ENCODE measurements around the gene RPP38. TPM values are rescaled to one million over a fixed set of nuclear protein-coding genes. Genes with fewer than 3 reads are reported as not detected.

The RPP38 gene, protein sequence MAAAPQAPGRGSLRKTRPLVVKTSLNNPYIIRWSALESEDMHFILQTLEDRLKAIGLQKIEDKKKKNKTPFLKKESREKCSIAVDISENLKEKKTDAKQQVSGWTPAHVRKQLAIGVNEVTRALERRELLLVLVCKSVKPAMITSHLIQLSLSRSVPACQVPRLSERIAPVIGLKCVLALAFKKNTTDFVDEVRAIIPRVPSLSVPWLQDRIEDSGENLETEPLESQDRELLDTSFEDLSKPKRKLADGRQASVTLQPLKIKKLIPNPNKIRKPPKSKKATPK
- total RNA-seq (2016; rRNA removed; fragmentation: Illumina TruSeq; extraction: Trizol): 16.4 and 17.7 TPM in 2 replicates
- 10.8 and 11.2 TPM in 2 replicates for total RNA-seq (2016; cell fraction: cytosol; rRNA removed; fragmentation: Illumina TruSeq; extraction: Trizol; ENCODE audit: low read depth)
- total RNA-seq (2016; cell fraction: insoluble cytoplasmic fraction; rRNA removed; fragmentation: Illumina TruSeq; extraction: Trizol): 15.4 and 17.2 TPM in 2 replicates
- total RNA-seq (2016; cell fraction: membrane; rRNA removed; fragmentation: Illumina TruSeq; extraction: Trizol): 14.8 and 16.0 TPM in 2 replicates
- total RNA-seq (2016; cell fraction: nucleus; rRNA removed; fragmentation: Illumina TruSeq; extraction: Trizol): 9.0 and 9.2 TPM in 2 replicates
- polyA plus RNA-seq (2011; rRNA removed): 11.7 TPM in 2 replicates
- 10.2 and 13.0 TPM in 2 replicates for polyA plus RNA-seq (2011; cell fraction: cytosol; rRNA removed)
- polyA plus RNA-seq (2011; cell fraction: nucleus; rRNA removed): 4.3 and 6.1 TPM in 2 replicates
- polyA plus RNA-seq (2012): 10.0 and 11.5 TPM in 2 replicates
- polyA plus RNA-seq (2016; cell fraction: cytosol; fragmentation: Illumina TruSeq; extraction: Trizol; ENCODE audit: low read depth): 8.4 and 12.5 TPM in 2 replicates
- polyA plus RNA-seq (2016; cell fraction: insoluble cytoplasmic fraction; fragmentation: Illumina TruSeq; extraction: Trizol; ENCODE audit: low read depth): 19.6 and 21.6 TPM in 2 replicates
- polyA plus RNA-seq (2016; cell fraction: membrane; fragmentation: Illumina TruSeq; extraction: Trizol; ENCODE audit: low read depth): 12.4 and 12.7 TPM in 2 replicates
- 17.0 and 18.6 TPM in 2 replicates for polyA plus RNA-seq (2016; cell fraction: nucleus; fragmentation: Illumina TruSeq; extraction: Trizol; ENCODE audit: insufficient read depth, low read depth)
- 7.3 and 14.4 TPM in 2 replicates for polyA minus RNA-seq (2011; rRNA and poly(A)+ RNA removed; ENCODE audit: low replicate concordance)
- polyA minus RNA-seq (2011; cell fraction: cytosol; rRNA and poly(A)+ RNA removed): 4.8 and 6.3 TPM in 2 replicates
- 4.1 and 5.8 TPM in 2 replicates for polyA minus RNA-seq (2011; cell fraction: nucleus; rRNA and poly(A)+ RNA removed)
- Bru-seq, nascent RNA: percentile 72 among the genes with signal in this experiment
- BruChase-seq, experiment 1, labeled RNA remaining after a 6-hour chase: percentile 46 among the genes with signal in this experiment
- BruChase-seq, experiment 2, labeled RNA remaining after a 2-hour chase: percentile 57 among the genes with signal in this experiment
- long read RNA-seq, experiment 1, transcript RPP38-204 (3 exons, 1,296 nt): minor isoform, 8 of 33 reads
- long read RNA-seq, experiment 1, transcript RPP38-207 (2 exons, 1,537 nt): minor isoform, 9 of 33 reads
- long read RNA-seq, experiment 1, transcript RPP38-201 (3 exons, 1,457 nt): major isoform, 10 of 33 reads
- long read RNA-seq, experiment 1, partial matches to known transcripts: 1 of 33 reads
- long read RNA-seq, experiment 1, other reads (novel, unspliced or antisense): 2 of 33 reads
- long read RNA-seq, experiment 2, transcript RPP38-204 (3 exons, 1,296 nt): minor isoform, 5 of 35 reads
- long read RNA-seq, experiment 2, transcript RPP38-203 (2 exons, 1,030 nt): minor isoform, 7 of 35 reads
- long read RNA-seq, experiment 2, transcript RPP38-207 (2 exons, 1,537 nt): major isoform, 8 of 35 reads
- long read RNA-seq, experiment 2, transcript RPP38-201 (3 exons, 1,457 nt): minor isoform, 5 of 35 reads
- long read RNA-seq, experiment 2, partial matches to known transcripts: 5 of 35 reads
- long read RNA-seq, experiment 2, other reads (novel, unspliced or antisense): 5 of 35 reads

DNA sequence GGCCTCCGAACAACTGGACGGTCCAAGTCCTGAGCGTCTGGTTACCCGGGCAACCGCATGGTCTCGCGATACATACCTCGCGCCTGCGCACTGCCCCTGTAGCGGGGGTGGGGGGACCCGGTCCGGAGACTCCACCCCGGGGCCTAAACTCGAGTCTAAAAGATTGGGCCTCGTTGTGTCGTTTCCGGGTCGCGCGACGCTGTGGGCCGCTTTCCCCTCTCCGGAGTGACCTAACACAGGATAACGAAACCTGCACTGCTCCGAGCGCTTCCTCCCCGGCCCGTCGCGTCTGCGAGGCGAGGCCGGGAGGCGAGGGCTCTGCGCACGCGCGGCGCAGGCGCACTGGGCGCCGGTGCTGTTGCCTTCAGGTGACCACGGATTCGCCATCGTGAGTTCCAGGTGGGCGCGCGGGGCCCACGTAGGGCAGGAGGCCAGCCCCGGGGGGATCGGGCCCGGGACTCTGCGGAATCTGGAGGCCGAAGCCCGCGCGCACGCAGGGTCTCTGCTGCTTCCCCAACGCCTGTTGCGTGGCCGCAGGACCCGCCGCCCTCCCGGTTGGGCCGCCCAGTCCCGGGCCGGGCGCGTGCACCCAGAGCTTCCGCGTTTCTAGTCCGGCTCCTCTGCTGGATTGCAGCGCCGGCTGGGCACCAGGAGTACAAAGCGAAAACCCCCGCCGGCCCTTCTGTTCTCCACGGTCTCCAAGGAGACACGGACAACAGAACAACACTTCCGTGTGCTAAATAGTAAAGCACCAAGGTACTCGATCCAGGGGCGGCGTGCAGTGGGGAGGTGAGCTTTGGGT, at the start of gene RPP38:
Gene RPP38 (plus strand): TSS at position 345 of the 802 bp plus-strand sequence. CDS start 5,960 bp downstream, outside the sequence.
- peak within 1 kb of the TSS; percentile 97 for H3K27ac ChIP-seq (ENCODE audit: extremely low read length, insufficient read depth, low read length)
- H4K20me1 ChIP-seq (ENCODE audit: insufficient read depth, low read length): no peaks in the 10 kb centered on the region
- WGBS (ENCODE audit: low lambda C conversion rate): 3% methylated on average over 12 of the region's 84 CpGs
- H2AFZ ChIP-seq (ENCODE audit: low read length): peak within 1 kb of the TSS; percentile 85
- DNase-seq (ENCODE audit: low spot score) (peak; percentile 92), FAIRE-seq (peak; percentile 58), ATAC-seq (peak; percentile 89)
- ChIA-PET CTCF (ENCODE audit: low intra/inter-chr PET ratio, low total read pairs) (no interaction called here), POLR2A (interaction anchor here (0.6 to 1.7 kb wide), 5 partner anchors 9 to 138 kb away, joined by 3 to 10 read pairs (median 4); partner anchors contain the start of gene MEIG1)
- peaks cover 28% of the 10 kb centered on the region for H3K4me1 ChIP-seq (ENCODE audit: insufficient read depth, low read length)
- H3K4me2 ChIP-seq (ENCODE audit: low read depth, low read length): peak within 1 kb of the TSS; percentile 99
- H3K9ac ChIP-seq (ENCODE audit: insufficient read depth, low read depth, low read length): peak within 1 kb of the TSS; percentile 97
- H3K9me3 ChIP-seq (ENCODE audit: low read length): no peaks in the 10 kb centered on the region
- peak within 1 kb of the TSS; percentile 66 to 92 (median 82) for H3K4me3 ChIP-seq (replicated peaks in 1 of 3; ENCODE audit: insufficient read depth in 1 of 3, low read depth in 2 of 3, low read length in 3 of 3)
- peaks cover 31% of the 10 kb centered on the region for H3K79me2 ChIP-seq (ENCODE audit: insufficient read depth, low read length)
- intact Hi-C loops (cut with micrococcal nuclease; ENCODE audit: unreplicated experiment): no loop called here
- no TSS peak for BruUV-seq (replicated peaks)
- no peaks in the 10 kb centered on the region; a peak in 1 of 5 replicates for H3K27me3 ChIP-seq (ENCODE audit: control insufficient read depth in 1 of 2, insufficient read depth in 2 of 2, low read length in 2 of 2)
- in situ Hi-C loops (cut with HindIII; ENCODE audit: extremely low pct_ligation_motif_present, low pct_unique_long_range_greater_than_20kb): no loop called here
- peaks cover 2% of the 10 kb centered on the region in 2 experiments; a peak in 2 of 5 replicates for H3K36me3 ChIP-seq (replicated peaks in 1 of 2; ENCODE audit: control insufficient read depth in 1 of 2, insufficient read depth in 2 of 2, low read length in 2 of 2)
- TF ChIP-seq ZNF138 (CRISPR knock-in tag; IDR thresholded peaks at IDR 0.05; ENCODE audit: low read depth): peak; percentile 92
- TF ChIP-seq MYNN (CRISPR knock-in tag; IDR thresholded peaks at IDR 0.05; ENCODE audit: low read depth): no peak
- TF ChIP-seq ZNF256 (CRISPR knock-in tag; conservative IDR thresholded peaks at IDR 0.05): no peak
- TF ChIP-seq, protein P1, sequence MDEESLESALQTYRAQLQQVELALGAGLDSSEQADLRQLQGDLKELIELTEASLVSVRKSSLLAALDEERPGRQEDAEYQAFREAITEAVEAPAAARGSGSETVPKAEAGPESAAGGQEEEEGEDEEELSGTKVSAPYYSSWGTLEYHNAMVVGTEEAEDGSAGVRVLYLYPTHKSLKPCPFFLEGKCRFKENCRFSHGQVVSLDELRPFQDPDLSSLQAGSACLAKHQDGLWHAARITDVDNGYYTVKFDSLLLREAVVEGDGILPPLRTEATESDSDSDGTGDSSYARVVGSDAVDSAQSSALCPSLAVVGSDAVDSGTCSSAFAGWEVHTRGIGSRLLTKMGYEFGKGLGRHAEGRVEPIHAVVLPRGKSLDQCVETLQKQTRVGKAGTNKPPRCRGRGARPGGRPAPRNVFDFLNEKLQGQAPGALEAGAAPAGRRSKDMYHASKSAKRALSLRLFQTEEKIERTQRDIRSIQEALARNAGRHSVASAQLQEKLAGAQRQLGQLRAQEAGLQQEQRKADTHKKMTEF (CRISPR knock-in tag; IDR thresholded peaks at IDR 0.05): peak; percentile 96
- no peak for TF ChIP-seq ZNF101 (CRISPR knock-in tag; IDR thresholded peaks at IDR 0.05; ENCODE audit: borderline replicate concordance, low read depth)
- TF ChIP-seq ATF7 (IDR thresholded peaks at IDR 0.05): no peak
- peak; percentile 76 for TF ChIP-seq ATF7 (CRISPR knock-in tag; IDR thresholded peaks at IDR 0.05)
- TF ChIP-seq ZNF501 (CRISPR knock-in tag; IDR thresholded peaks at IDR 0.05): peak; percentile 97
- TF ChIP-seq NONO (IDR thresholded peaks at IDR 0.05): no peak
- TF ChIP-seq NONO (CRISPR knock-in tag; conservative IDR thresholded peaks at IDR 0.05): peak; percentile 97
- peak; percentile 96 for TF ChIP-seq RFX3 (CRISPR knock-in tag; IDR thresholded peaks at IDR 0.05)
- no peak for TF ChIP-seq ZBTB1 (CRISPR knock-in tag; IDR thresholded peaks at IDR 0.05; ENCODE audit: borderline replicate concordance)
- TF ChIP-seq ZFP1 (CRISPR knock-in tag; IDR thresholded peaks at IDR 0.05): no peak
